Hepatocyte (in vitro differentiated cells): ENCODE data around the gene ACSL3. TPM values are rescaled to one million over a fixed set of nuclear protein-coding genes. Genes with fewer than 3 reads are reported as not detected.
"Not testable (repeated sequence)": the region's sequence is repeated elsewhere in the genome, so short reads cannot be mapped to it uniquely, and the experiment has no call there.

Experiments used
- DNase-seq: peaks from one replicate; pipeline ENCODE4 v3.0.0-alpha.2; 2016; ENCODE audit warnings: low spot score
- H2AFZ ChIP-seq: fragments of 200-600 bp; sonication (generic); 2 replicates; pipeline ENCODE4 v1.6.0; 2016; ENCODE audit warnings: antibody characterized with exemption, mild to moderate bottlenecking
- H3K27ac ChIP-seq: fragments of 200-600 bp; sonication (generic); 2 replicates; pipeline ENCODE4 v1.5.1; 2016; ENCODE audit warnings: mild to moderate bottlenecking
- H3K27me3 ChIP-seq: fragments of 200-600 bp; sonication (generic); 2 replicates; pipeline ENCODE4 v1.6.1; 2016
- H3K36me3 ChIP-seq: fragments of 200-600 bp; sonication (generic); replicated peaks from 2 replicates; pipeline ENCODE4 v1.5.1; 2016; ENCODE audit warnings: low read depth; ENCODE audit not compliant: insufficient read depth
- H3K4me1 ChIP-seq: fragments of 200-600 bp; sonication (generic); 2 replicates; pipeline ENCODE4 v1.5.1; 2016; ENCODE audit warnings: mild to moderate bottlenecking, moderate library complexity; ENCODE audit not compliant: insufficient read depth
- H3K4me2 ChIP-seq: fragments of 200-600 bp; sonication (generic); 2 replicates; pipeline ENCODE4 v1.6.0; 2016
- H3K4me3 ChIP-seq: fragments of 200-600 bp; sonication (generic); 2 replicates; pipeline ENCODE4 v1.5.1; 2016; ENCODE audit warnings: mild to moderate bottlenecking
- H3K79me2 ChIP-seq: fragments of 200-600 bp; sonication (generic); 2 replicates; pipeline ENCODE4 v1.6.0; 2017; ENCODE audit warnings: mild to moderate bottlenecking
- H3K9me2 ChIP-seq: fragments of 200-600 bp; sonication (generic); replicated peaks from 2 replicates; pipeline ENCODE4 v1.6.0; 2017; ENCODE audit warnings: mild to moderate bottlenecking; ENCODE audit not compliant: insufficient read depth
- H3K9me3 ChIP-seq: fragments of 200-600 bp; sonication (generic); 2 replicates; pipeline ENCODE4 v1.5.1; 2016; ENCODE audit warnings: low read depth, mild to moderate bottlenecking
- H4K20me1 ChIP-seq: fragments of 200-600 bp; sonication (generic); 2 replicates; pipeline ENCODE4 v1.6.0; 2016; ENCODE audit warnings: mild to moderate bottlenecking; ENCODE audit not compliant: insufficient read depth, poor library complexity, severe bottlenecking
- EZH2 ChIP-seq: fragments of 200-600 bp; sonication (generic); IDR thresholded peaks from 2 replicates; pipeline ENCODE4 v1.6.1; 2016; ENCODE audit warnings: antibody characterized with exemption, mild to moderate bottlenecking, borderline replicate concordance
- EZH2phosphoT487 ChIP-seq: fragments of 200-600 bp; sonication (generic); IDR thresholded peaks from one replicate; pipeline ENCODE4 v1.6.1; 2018; ENCODE audit warnings: antibody characterized with exemption, mild to moderate bottlenecking, low read depth, moderate library complexity; ENCODE audit not compliant: unreplicated experiment, severe bottlenecking
- WGBS: methylation state at CpG from one replicate; pipeline ENCODE4 v1.1.6; 2016; ENCODE audit warnings: low lambda C conversion rate; ENCODE audit errors: missing lambda C conversion rate; 5-methylcytosine and 5-hydroxymethylcytosine counted together
- polyA plus RNA-seq: library from polyadenylated mRNA; unstranded; fragments of >200 nt; fragmentation: Nextera tagmentation; extraction: Ambion mirVana; gene quantifications from 2 replicates; pipeline ENCODE4 v1.2.1, GENCODE V29; 2016
- total RNA-seq: library from RNA; depleted of rRNA; stranded (reverse); fragments of >200 nt; gene quantifications from 2 replicates; pipeline ENCODE4 v1.2.3, GENCODE V29; 2014
- TF ChIP-seq, protein P1 (sequence below): fragments of 200-600 bp; sonication (generic); IDR thresholded peaks from 2 replicates; pipeline ENCODE4 v1.5.1; 2016; ENCODE audit warnings: antibody characterized with exemption, mild to moderate bottlenecking; ENCODE audit not compliant: poor library complexity

The ACSL3 gene
- total and polyA plus RNA-seq, 2 experiments from 2014 or later = 82.1 to 133 TPM

DNA sequence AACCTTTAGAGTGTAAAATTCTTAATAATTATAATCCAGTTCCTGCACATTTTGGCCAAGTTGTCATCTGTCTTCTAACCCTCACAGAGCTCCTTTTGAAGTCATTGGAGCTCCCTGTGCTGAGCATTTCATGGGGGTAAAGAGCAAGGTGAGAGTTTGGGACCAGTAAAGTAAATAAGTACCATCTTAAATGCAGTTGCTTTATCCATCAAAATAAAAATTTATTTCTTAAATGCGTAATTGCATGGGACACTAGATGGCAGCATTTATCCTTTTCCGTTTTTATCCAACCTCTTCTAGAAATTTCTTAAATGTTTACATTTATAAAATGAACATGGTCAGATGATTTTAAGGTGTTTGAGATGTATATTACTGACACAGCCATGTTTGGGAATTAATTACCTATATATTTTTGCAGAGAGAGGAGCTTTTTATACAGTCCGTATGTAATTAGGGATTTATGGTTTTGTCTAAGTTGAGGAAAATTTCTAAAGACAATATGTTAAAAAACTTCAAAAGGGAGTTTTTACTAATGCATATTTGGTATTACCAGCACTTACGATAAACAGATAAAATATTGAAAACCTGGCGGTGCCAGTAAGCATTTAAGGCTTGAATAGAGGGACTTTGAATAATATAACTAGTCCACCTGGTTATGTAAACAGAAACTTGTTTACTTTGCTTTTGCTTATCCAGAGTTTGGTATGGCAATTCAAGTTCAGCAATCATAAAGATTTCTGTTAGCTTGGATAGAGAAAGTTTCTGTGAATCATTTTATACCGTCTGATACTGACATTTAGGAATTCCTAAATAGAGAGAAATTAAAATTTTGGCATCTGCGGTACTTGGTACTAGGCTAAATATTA is 54.5 kb downstream of the ACSL3 start:
- Histone ChIP-seq H3K4me1 (peaks cover 7% of the 10 kb centered on the region), H3K27ac (no peak overlapping the region), H3K9me2 (no peaks in the 10 kb centered on the region), H3K4me2 (no peak overlapping the region), H3K4me3 (no peak overlapping the region), H3K9me3 (no peaks in the 10 kb centered on the region), H2AFZ (no peak overlapping the region), H3K36me3 (no peaks in the 10 kb centered on the region), H3K27me3 (no peaks in the 10 kb centered on the region), H3K79me2 (peaks cover 73% of the 10 kb centered on the region), H4K20me1 (peaks cover 30% of the 10 kb centered on the region)
- DNase-seq = peak; percentile 17
- 74% methylated on average over 7 of the region's 7 CpGs for WGBS
- TF ChIP-seq EZH2phosphoT487 (no peak), EZH2 (no peak)
- TF ChIP-seq, protein P1, sequence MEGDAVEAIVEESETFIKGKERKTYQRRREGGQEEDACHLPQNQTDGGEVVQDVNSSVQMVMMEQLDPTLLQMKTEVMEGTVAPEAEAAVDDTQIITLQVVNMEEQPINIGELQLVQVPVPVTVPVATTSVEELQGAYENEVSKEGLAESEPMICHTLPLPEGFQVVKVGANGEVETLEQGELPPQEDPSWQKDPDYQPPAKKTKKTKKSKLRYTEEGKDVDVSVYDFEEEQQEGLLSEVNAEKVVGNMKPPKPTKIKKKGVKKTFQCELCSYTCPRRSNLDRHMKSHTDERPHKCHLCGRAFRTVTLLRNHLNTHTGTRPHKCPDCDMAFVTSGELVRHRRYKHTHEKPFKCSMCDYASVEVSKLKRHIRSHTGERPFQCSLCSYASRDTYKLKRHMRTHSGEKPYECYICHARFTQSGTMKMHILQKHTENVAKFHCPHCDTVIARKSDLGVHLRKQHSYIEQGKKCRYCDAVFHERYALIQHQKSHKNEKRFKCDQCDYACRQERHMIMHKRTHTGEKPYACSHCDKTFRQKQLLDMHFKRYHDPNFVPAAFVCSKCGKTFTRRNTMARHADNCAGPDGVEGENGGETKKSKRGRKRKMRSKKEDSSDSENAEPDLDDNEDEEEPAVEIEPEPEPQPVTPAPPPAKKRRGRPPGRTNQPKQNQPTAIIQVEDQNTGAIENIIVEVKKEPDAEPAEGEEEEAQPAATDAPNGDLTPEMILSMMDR = peak; percentile 62

DNA sequence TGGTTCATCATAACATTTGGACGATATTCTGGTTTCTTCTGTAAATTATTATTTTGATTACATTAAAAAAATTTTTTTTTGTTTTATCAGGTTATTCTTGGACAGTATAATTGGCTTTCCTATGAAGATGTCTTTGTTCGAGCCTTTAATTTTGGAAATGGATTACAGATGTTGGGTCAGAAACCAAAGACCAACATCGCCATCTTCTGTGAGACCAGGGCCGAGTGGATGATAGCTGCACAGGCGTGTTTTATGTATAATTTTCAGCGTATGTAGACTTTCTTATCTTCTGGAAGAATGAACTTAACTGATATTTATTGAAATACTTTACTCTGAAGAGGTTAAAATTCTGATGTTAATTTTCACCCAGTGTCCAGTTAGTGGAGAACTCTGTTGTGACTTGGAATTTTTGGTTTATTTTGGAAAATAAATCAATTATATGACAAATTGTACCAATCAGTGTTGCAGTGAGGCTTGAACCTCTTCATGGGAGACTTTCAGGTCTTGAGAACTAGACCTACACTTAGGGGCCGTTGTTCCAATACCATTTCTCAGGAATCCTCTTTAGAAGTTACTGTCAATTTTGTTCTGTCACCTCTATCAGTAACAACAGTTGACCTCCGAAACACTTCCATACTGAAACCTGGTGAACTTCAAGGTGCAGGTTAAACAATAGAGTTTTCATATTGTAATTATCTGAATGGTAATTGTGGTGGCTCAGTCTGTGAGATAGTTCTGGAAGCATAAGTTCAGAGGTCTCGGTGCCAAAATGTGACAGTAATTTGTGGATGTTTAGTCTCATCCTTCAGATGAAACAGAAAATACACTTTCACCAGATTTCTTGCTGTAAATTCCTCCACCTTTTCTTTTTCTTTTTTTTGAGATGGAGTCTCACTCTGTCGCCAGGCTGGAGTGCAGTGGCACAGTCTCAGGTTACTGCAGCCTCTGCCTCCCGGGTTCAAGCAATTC is 55.7 kb downstream of the ACSL3 start:
- no peaks in the 10 kb centered on the region for H3K36me3 ChIP-seq
- 89% methylated on average over 11 of the region's 11 CpGs for WGBS
- H3K79me2 ChIP-seq = peaks cover 63% of the 10 kb centered on the region
- TF ChIP-seq, protein P1 = peak; percentile 20
- TF ChIP-seq EZH2 = no peak
- no peaks in the 10 kb centered on the region for H3K27me3 ChIP-seq
- no peak overlapping the region for H3K27ac ChIP-seq
- H3K4me1 ChIP-seq = peaks cover 7% of the 10 kb centered on the region
- H3K9me3 ChIP-seq = no peaks in the 10 kb centered on the region
- no peaks in the 10 kb centered on the region for H3K9me2 ChIP-seq
- H4K20me1 ChIP-seq = peaks cover 27% of the 10 kb centered on the region
- no peak overlapping the region for H2AFZ ChIP-seq
- no peak for DNase-seq
- no peak overlapping the region for H3K4me3 ChIP-seq
- no peak overlapping the region for H3K4me2 ChIP-seq

DNA sequence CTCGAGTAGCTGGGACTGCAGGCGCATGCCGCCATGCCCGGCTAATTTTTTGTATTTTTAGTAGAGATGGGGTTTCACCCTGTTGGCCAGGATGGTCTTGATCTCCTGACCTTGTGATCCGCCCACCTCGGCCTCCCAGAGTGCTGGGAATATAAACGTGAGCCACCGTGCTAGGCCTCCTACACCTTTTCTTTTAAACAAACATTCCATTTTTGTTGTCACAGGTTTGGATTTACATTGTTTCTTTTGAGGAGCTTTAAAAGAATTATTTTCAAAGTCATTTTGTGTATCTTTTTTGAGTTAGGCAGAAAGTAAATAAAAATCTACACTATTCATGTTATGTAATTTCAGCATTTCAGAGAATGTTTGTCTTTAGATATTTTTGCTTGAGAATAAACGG is 56.4 kb downstream of the ACSL3 start:
- H3K4me2 ChIP-seq, DNase-seq, H2AFZ ChIP-seq, H3K9me2 ChIP-seq, H3K27me3 ChIP-seq, H3K36me3 ChIP-seq, H3K27ac ChIP-seq, H3K4me3 ChIP-seq, H3K9me3 ChIP-seq, H3K4me1 ChIP-seq: not testable (repeated sequence)
- H4K20me1 ChIP-seq = peaks cover 20% of the 10 kb centered on the region
- H3K79me2 ChIP-seq = peaks cover 56% of the 10 kb centered on the region
- WGBS = 70% methylated on average over 9 of the region's 9 CpGs
